Activated T-helper 1 cell treated with anti-CD3 and anti-CD28 coated beads, Interleukin-12 subunit alpha, Interleukin-12 subunit beta, Interleukin-2, Interleukin-4 antibody, amounts not matched to agents 30 ng/mL and 10 ng/mL and 1 ng/mL, durations not matched to agents 14 hours and 24 hours and 36 hours (primary cell): ENCODE data around the gene RBM47. TPM values are rescaled to one million over a fixed set of nuclear protein-coding genes. Genes with fewer than 3 reads are reported as not detected.

Experiments
- DNase-seq: peaks from one replicate; pipeline ENCODE4 v3.0.0; 2021; ENCODE audit warnings: low spot score
- H3K27ac Mint-ChIP-seq: one replicate; pipeline ENCODE4 v1.8.0; 2021; ENCODE audit warnings: mild to moderate bottlenecking, mixed read lengths
- H3K27me3 Mint-ChIP-seq: one replicate; pipeline ENCODE4 v1.8.0; 2022; ENCODE audit warnings: mild to moderate bottlenecking, moderate library complexity, mixed read lengths; ENCODE audit not compliant: insufficient read depth
- H3K36me3 Mint-ChIP-seq: one replicate; pipeline ENCODE4 v1.8.0; 2021; ENCODE audit warnings: low read depth, mixed read lengths
- H3K4me1 Mint-ChIP-seq: one replicate; pipeline ENCODE4 v1.8.0; 2021; ENCODE audit warnings: low read depth, mixed read lengths
- H3K4me3 Mint-ChIP-seq: one replicate; pipeline ENCODE4 v1.8.0; 2021; ENCODE audit warnings: mild to moderate bottlenecking, moderate library complexity, mixed read lengths
- H3K9me3 Mint-ChIP-seq: one replicate; pipeline ENCODE4 v1.8.0; 2021; ENCODE audit warnings: mixed read lengths
- intact Hi-C: fragments of 100-400 bp; cut with micrococcal nuclease; formaldehyde crosslinking; loops from one replicate; pipeline ENCODE4 v1.15.1; 2024
- total RNA-seq: library from RNA; stranded (reverse); gene quantifications from 2 replicates; pipeline ENCODE4 v1.2.3, GENCODE V29; 2022

Gene RBM47
- total RNA-seq, 1 donor from 2014 or later, result 21.4 TPM

DNA sequence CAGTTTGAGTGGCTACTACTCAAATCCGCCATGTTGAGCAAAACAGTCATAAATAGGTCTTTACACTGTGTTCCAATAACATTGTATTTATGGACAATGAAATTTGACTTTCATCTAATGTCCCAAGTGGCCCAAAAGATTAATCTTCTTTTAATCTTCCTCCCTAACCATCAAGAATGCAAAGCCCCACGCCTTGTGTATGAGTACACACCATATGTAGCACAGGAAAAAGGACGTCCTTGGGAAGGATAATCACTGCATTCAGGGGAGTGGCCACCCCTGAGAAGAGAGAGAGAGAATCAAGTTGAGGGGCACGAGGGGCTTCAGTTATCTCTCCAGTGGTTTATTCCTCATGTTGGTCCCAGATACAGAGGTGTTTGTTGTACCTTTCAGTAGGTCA, 33.1 kb downstream of the RBM47 start:
- intact Hi-C loops, result no loop called here
- H3K27ac Mint-ChIP-seq, result no peak overlapping the region

DNA sequence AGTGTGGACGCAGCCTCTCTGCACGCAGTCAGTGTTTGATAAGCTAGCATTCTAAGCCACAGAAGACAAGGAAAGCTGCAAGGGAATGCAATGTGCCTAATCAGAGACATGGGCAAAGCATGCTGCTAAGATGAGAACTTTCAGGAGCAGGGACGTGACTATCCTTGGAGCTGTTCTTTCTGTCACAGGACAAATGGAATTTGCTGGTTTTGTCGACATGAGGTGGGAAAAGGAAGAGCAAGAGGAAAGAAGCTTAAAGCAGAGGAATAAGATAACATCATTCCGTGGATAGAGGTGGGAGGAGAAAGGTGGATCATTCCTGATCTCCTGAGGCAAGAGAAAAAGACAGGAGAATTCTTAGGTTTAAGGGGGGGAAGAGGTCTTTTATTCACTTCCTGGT, 33.7 kb downstream of the RBM47 start:
- Mint-ChIP-seq H3K4me1 (peaks cover 2% of the 10 kb centered on the region), H3K27ac (no peak overlapping the region), H3K9me3 (no peaks in the 10 kb centered on the region), H3K27me3 (no peaks in the 10 kb centered on the region), H3K36me3 (peaks cover 9% of the 10 kb centered on the region), H3K4me3 (no peak overlapping the region)
- intact Hi-C loops, result no loop called here
- no peak for DNase-seq

More for the DNA sequence above, 33.1 kb downstream of the RBM47 start:
- no peak overlapping the region for H3K4me3 Mint-ChIP-seq
- no peak for DNase-seq
- peaks cover 9% of the 10 kb centered on the region for H3K36me3 Mint-ChIP-seq
- peaks cover 7% of the 10 kb centered on the region for H3K4me1 Mint-ChIP-seq
- H3K9me3 Mint-ChIP-seq, result no peaks in the 10 kb centered on the region
- H3K27me3 Mint-ChIP-seq, result no peaks in the 10 kb centered on the region

GRCh38 chr4:40594261-40595178, 35.1 kb downstream of the RBM47 start:
- no peak for DNase-seq
- Mint-ChIP-seq H3K27me3 (no peaks in the 10 kb centered on the region), H3K36me3 (peaks cover 7% of the 10 kb centered on the region), H3K4me3 (no peak overlapping the region), H3K4me1 (no peaks in the 10 kb centered on the region), H3K9me3 (no peaks in the 10 kb centered on the region), H3K27ac (no peak overlapping the region)
- intact Hi-C loops, result no loop called here

DNA sequence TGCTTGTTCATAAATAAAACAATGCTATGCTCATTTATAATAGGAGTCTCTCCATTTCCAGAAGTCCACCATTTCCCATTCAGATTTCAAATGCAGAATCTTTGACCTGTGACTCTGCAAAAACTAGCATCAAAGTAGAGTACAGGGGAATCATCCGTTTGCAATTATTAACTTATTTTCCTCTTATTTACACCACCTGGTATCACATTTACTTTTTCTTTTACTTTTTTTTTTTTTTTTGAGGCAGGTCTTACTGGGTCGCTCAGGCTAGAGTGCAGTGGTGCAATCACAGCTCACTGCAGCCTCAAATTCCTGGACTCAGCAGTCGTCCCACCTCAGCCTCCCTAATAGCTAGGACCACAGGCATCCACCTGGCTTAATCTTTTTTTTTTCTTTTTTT, 37.6 kb downstream of the RBM47 start:
- intact Hi-C loops, result no loop called here
- no peak overlapping the region for H3K27ac Mint-ChIP-seq
- no peaks in the 10 kb centered on the region for H3K9me3 Mint-ChIP-seq
- peaks cover 13% of the 10 kb centered on the region for H3K4me1 Mint-ChIP-seq
- peaks cover 7% of the 10 kb centered on the region for H3K36me3 Mint-ChIP-seq
- H3K4me3 Mint-ChIP-seq, result no peak overlapping the region
- H3K27me3 Mint-ChIP-seq, result no peaks in the 10 kb centered on the region
- no peak for DNase-seq

DNA sequence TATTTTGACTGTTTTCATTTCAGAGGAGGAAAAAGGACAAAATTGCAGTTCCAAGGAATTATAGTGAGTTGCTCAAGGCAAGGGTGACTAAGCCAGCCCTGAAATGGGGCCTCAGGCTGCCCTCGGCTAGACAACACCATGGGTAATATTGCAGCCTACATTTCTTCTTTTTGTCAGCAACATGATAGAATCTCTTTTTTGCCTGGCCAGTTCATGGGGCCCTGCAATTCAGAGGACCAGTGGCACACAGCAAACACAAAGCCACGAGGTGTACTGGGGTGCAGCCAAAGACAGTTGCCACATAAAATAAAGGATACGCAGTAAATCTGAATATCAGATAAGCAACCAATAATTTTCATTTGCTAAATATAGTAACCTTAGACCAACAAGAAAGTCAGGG, 41.8 kb downstream of the RBM47 start:
- intact Hi-C loops, result no loop called here
- no peak overlapping the region for H3K27ac Mint-ChIP-seq
- no peak for DNase-seq

DNA sequence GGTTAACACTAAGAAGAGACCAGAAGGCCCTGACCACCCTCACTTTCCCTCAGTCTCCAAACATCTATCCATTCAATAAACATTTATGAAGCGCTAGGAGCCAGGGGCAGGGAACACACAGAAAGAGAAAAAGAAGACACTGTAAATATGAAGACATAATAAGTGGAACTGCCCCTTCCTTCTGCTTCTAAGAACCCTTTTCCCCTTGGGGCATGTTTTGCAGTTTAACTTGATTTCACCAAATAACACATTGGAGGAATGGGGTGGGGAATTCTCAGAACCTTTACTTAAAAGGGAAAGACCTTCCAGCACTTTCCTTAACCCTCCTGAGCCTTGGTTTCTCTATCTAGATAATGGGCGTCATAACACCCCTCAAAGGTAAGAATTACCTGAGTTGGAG, 42.3 kb downstream of the RBM47 start:
- intact Hi-C loops, result no loop called here
- no peak for DNase-seq
- Mint-ChIP-seq H3K4me1 (peaks cover 31% of the 10 kb centered on the region), H3K27ac (peak overlapping the region; percentile 57), H3K36me3 (peaks cover 8% of the 10 kb centered on the region), H3K4me3 (no peak overlapping the region), H3K27me3 (no peaks in the 10 kb centered on the region), H3K9me3 (no peaks in the 10 kb centered on the region)

More for the DNA sequence above, 41.8 kb downstream of the RBM47 start:
- Mint-ChIP-seq H3K9me3 (no peaks in the 10 kb centered on the region), H3K4me3 (no peak overlapping the region), H3K36me3 (peaks cover 4% of the 10 kb centered on the region), H3K27me3 (no peaks in the 10 kb centered on the region), H3K4me1 (peaks cover 27% of the 10 kb centered on the region)

- no peak overlapping the region for H3K27ac Mint-ChIP-seq
These were observed 42.9 kb downstream of the RBM47 start for GRCh38 chr4:40586729-40587128.

DNA sequence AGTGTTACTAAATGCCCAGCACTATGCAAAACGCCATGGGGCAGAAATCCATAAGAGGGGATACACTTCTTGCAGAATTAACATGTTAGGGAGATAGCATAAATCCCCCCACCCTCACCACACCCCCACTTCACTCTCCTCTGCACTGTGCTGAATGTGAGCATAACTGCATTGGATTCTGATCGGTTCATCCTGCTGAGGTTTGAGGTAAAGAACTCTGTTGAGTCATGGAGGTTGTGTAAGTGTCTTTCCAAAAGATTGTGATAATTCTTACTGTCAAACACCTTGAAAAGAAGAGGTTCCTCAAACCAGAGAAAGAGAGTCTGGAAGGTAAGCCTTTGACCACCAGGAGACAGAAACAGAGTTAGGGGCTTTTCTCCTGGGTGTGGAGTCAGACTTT, 43.6 kb downstream of the RBM47 start:
- peaks cover 2% of the 10 kb centered on the region for H3K27me3 Mint-ChIP-seq
- intact Hi-C loops, result no loop called here
- no peaks in the 10 kb centered on the region for H3K9me3 Mint-ChIP-seq
- peaks cover 44% of the 10 kb centered on the region for H3K4me1 Mint-ChIP-seq
- no peak overlapping the region for H3K4me3 Mint-ChIP-seq
- peak overlapping the region; percentile 50 for H3K27ac Mint-ChIP-seq
- DNase-seq, result no peak
- H3K36me3 Mint-ChIP-seq, result peaks cover 8% of the 10 kb centered on the region

More at GRCh38 chr4:40586729-40587128, 42.9 kb downstream of the RBM47 start:
- Mint-ChIP-seq H3K36me3 (peaks cover 8% of the 10 kb centered on the region), H3K9me3 (no peaks in the 10 kb centered on the region), H3K4me1 (peaks cover 38% of the 10 kb centered on the region), H3K4me3 (no peak overlapping the region), H3K27me3 (no peaks in the 10 kb centered on the region)
- intact Hi-C loops, result no loop called here
- DNase-seq, result no peak

GRCh38 chr4:40585201-40585799, 44.4 kb downstream of the RBM47 start:
- intact Hi-C loops, result no loop called here
- Mint-ChIP-seq H3K27me3 (peaks cover 2% of the 10 kb centered on the region), H3K4me3 (no peak overlapping the region), H3K9me3 (no peaks in the 10 kb centered on the region), H3K4me1 (peaks cover 50% of the 10 kb centered on the region), H3K27ac (no peak overlapping the region), H3K36me3 (peaks cover 8% of the 10 kb centered on the region)
- DNase-seq, result no peak

DNA sequence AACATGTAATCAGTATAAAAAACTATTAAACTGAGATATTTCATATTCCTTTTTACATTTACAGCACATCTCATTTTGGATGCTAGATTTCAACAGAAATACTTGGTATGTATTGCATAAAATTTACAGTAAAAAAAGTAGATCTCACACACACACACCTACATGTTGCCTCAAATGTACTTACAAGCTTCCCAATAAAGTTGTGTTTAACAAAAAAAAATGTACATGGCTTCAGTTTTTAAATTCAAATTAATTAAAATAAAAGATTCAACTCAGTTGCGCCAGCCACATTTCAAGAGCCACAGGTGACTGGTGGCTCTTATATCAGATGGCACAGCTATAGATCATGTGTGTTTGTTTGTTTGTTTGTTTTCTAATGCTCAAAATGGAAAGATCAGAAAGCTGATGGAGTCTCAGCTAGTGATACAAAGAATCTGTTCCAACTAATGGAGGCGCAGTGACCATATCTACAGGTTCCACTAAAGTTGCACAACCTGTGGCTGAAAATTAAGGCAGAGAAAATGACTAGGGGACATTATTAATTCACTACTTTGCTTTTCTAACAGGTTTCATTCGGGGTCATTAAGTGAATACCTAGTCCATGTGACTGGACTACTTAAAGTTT, 45.0 kb downstream of the RBM47 start:
- Mint-ChIP-seq H3K36me3 (peaks cover 8% of the 10 kb centered on the region), H3K4me1 (peaks cover 54% of the 10 kb centered on the region), H3K27me3 (peaks cover 2% of the 10 kb centered on the region), H3K27ac (no peak overlapping the region), H3K9me3 (no peaks in the 10 kb centered on the region), H3K4me3 (no peak overlapping the region)
- no peak for DNase-seq
- intact Hi-C loops, result no loop called here

DNA sequence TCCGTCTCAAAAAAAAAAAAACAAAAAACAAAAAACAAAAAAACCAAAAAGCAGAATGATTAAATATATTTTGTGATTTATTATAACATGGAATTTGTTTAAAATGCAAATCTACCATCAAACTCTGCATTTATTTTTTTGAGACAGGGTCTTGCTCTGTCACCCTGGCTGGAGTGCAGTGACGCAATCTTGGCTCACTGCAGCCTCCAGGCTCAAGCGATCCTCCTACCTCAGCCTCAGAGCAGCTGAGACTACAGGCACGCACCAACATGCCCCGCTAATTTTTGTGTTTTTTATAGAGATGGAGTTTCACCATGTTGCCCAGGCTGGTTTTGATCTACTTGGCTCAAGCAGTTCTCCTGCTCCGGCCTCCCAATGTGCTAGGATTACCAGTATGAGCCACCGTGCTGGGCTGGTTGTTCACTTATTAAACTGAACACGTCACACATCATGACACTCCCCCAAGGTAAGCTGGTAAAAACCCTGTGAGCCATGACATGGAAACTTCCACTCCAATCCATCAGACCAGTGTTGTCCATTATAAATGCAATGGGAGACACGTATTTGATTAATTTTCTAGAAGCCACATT, 45.7 kb downstream of the RBM47 start:
- Mint-ChIP-seq H3K4me1 (peaks cover 54% of the 10 kb centered on the region), H3K9me3 (no peaks in the 10 kb centered on the region), H3K27me3 (peaks cover 2% of the 10 kb centered on the region), H3K27ac (no peak overlapping the region), H3K36me3 (peaks cover 8% of the 10 kb centered on the region), H3K4me3 (no peak overlapping the region)
- DNase-seq, result no peak
- intact Hi-C loops, result no loop called here

- H3K4me3 Mint-ChIP-seq, result no peak overlapping the region
- no peaks in the 10 kb centered on the region for H3K9me3 Mint-ChIP-seq
- DNase-seq, result no peak
- H3K27me3 Mint-ChIP-seq, result peaks cover 2% of the 10 kb centered on the region
- no peak overlapping the region for H3K27ac Mint-ChIP-seq
- H3K36me3 Mint-ChIP-seq, result peaks cover 8% of the 10 kb centered on the region
- intact Hi-C loops, result no loop called here
- H3K4me1 Mint-ChIP-seq, result peaks cover 49% of the 10 kb centered on the region
These were observed 47.3 kb downstream of the RBM47 start for GRCh38 chr4:40582413-40582812.
